WTC11 (cell line): ENCODE measurements around the gene GNLY. TPM values are rescaled to one million over a fixed set of nuclear protein-coding genes. Genes with fewer than 3 reads are reported as not detected.

Experiments
- ATAC-seq: fragments of 200-7000 bp; cut with Tn5 transposase; 2 replicates; pipeline ENCODE4 v1.10.0; 2021; ENCODE audit warnings: mild to moderate bottlenecking, moderate library complexity
- CTCF ChIA-PET: fragments of 300-600 bp; sonication (Branson Sonifier 250); formaldehyde crosslinking; loops from one replicate; lab custom pipeline; 2021; ENCODE audit warnings: antibody characterized with exemption; lab: Charles Lee
- POLR2A ChIA-PET: fragments of 350-600 bp; sonication (Branson Sonifier 250); formaldehyde crosslinking; loops from one replicate; lab custom pipeline; 2021; ENCODE audit warnings: antibody characterized with exemption; lab: Charles Lee
- DNase-seq: peaks from one replicate; pipeline ENCODE4 v3.0.0; 2021; ENCODE audit warnings: low spot score
- H3K27ac Mint-ChIP-seq: 2 replicates; pipeline ENCODE4 v1.8.0; 2021; ENCODE audit warnings: mixed read lengths
- H3K27me3 Mint-ChIP-seq: 2 replicates; pipeline ENCODE4 v1.8.0; 2021; ENCODE audit warnings: low read depth, mild to moderate bottlenecking, moderate library complexity, mixed read lengths
- H3K36me3 Mint-ChIP-seq: 2 replicates; pipeline ENCODE4 v1.8.0; 2021; ENCODE audit warnings: mixed read lengths
- H3K4me1 Mint-ChIP-seq: 2 replicates; pipeline ENCODE4 v1.8.0; 2022; ENCODE audit warnings: mixed read lengths
- H3K4me3 Mint-ChIP-seq: 2 replicates; pipeline ENCODE4 v1.8.0; 2021; ENCODE audit warnings: mild to moderate bottlenecking, moderate library complexity, mixed read lengths
- H3K9me3 Mint-ChIP-seq: 2 replicates; pipeline ENCODE4 v1.8.0; 2021; ENCODE audit warnings: mixed read lengths
- ATF1 ChIP-seq: sonication (generic); formaldehyde crosslinking; IDR thresholded peaks from 2 replicates; pipeline ENCODE4 v1.8.1; 2023; ENCODE audit warnings: mild to moderate bottlenecking, moderate library complexity, missing genetic modification reagents
- CTCF ChIP-seq: fragments of 200-600 bp; IDR thresholded peaks from 2 replicates; pipeline ENCODE4 v1.8.0; 2022; ENCODE audit warnings: antibody characterized with exemption
- E2F4 ChIP-seq: sonication (generic); formaldehyde crosslinking; IDR thresholded peaks from 2 replicates; pipeline ENCODE4 v1.8.1; 2022; ENCODE audit warnings: low read depth, mild to moderate bottlenecking, moderate library complexity, missing genetic modification reagents, borderline replicate concordance
- E2F5 ChIP-seq: sonication (generic); formaldehyde crosslinking; IDR thresholded peaks from 2 replicates; pipeline ENCODE4 v1.8.1; 2022; ENCODE audit warnings: mild to moderate bottlenecking, moderate library complexity, missing genetic modification reagents
- EMX1 ChIP-seq: fragments of 250-450 bp; sonication (Bioruptor Pico); IDR thresholded peaks from 2 replicates; pipeline ENCODE4 v1.8.0; 2021; ENCODE audit warnings: mild to moderate bottlenecking
- ESRRA ChIP-seq: sonication (generic); formaldehyde crosslinking; IDR thresholded peaks from 2 replicates; pipeline ENCODE4 v1.8.1; 2022; ENCODE audit warnings: mild to moderate bottlenecking, missing genetic modification reagents, borderline replicate concordance
- FOXK1 ChIP-seq: sonication (generic); formaldehyde crosslinking; IDR thresholded peaks from 2 replicates; pipeline ENCODE4 v1.8.0; 2022; ENCODE audit warnings: mild to moderate bottlenecking, moderate library complexity, missing genetic modification reagents
- FOXP4 ChIP-seq: sonication (generic); formaldehyde crosslinking; IDR thresholded peaks from 2 replicates; pipeline ENCODE4 v1.8.0; 2022; ENCODE audit warnings: mild to moderate bottlenecking, missing genetic modification reagents
- GABPB1 ChIP-seq: sonication (generic); formaldehyde crosslinking; IDR thresholded peaks from 2 replicates; pipeline ENCODE4 v1.8.1; 2023; ENCODE audit warnings: mild to moderate bottlenecking, missing genetic modification reagents
- JUN ChIP-seq: sonication (generic); formaldehyde crosslinking; IDR thresholded peaks from 2 replicates; pipeline ENCODE4 v1.8.0; 2023; ENCODE audit warnings: mild to moderate bottlenecking, missing genetic modification reagents
- NFATC4 ChIP-seq: fragments of 250-450 bp; sonication (Bioruptor Pico); IDR thresholded peaks from 2 replicates; pipeline ENCODE4 v1.9.0; 2021; ENCODE audit warnings: mild to moderate bottlenecking
- NFE2L1 ChIP-seq: sonication (generic); formaldehyde crosslinking; IDR thresholded peaks from 2 replicates; pipeline ENCODE4 v1.8.1; 2023; ENCODE audit warnings: missing genetic modification reagents
- NR3C1 ChIP-seq: sonication (generic); formaldehyde crosslinking; conservative IDR thresholded peaks from 2 replicates; pipeline ENCODE4 v1.8.1; 2023; ENCODE audit warnings: low read depth, mild to moderate bottlenecking, missing genetic modification reagents
- PRRX2 ChIP-seq: fragments of 250-450 bp; sonication (Bioruptor Pico); IDR thresholded peaks from 2 replicates; pipeline ENCODE4 v1.8.0; 2021; ENCODE audit warnings: mild to moderate bottlenecking
- SMAD3 ChIP-seq: sonication (generic); formaldehyde crosslinking; IDR thresholded peaks from 2 replicates; pipeline ENCODE4 v1.8.0; 2022; ENCODE audit warnings: missing genetic modification reagents, mild to moderate bottlenecking, borderline replicate concordance
- SP1 ChIP-seq: sonication (generic); formaldehyde crosslinking; conservative IDR thresholded peaks from 2 replicates; pipeline ENCODE4 v1.8.1; 2022; ENCODE audit warnings: missing genetic modification reagents
- TEAD1 ChIP-seq: sonication (generic); formaldehyde crosslinking; IDR thresholded peaks from 2 replicates; pipeline ENCODE4 v1.8.0; 2022; ENCODE audit warnings: mild to moderate bottlenecking, missing genetic modification reagents
- ZNF317 ChIP-seq: sonication (generic); formaldehyde crosslinking; IDR thresholded peaks from 2 replicates; pipeline ENCODE4 v1.8.1; 2023; ENCODE audit warnings: low read depth, mild to moderate bottlenecking, moderate library complexity, missing genetic modification reagents, borderline replicate concordance
- ZNF396 ChIP-seq: fragments of 250-450 bp; sonication (Bioruptor Pico); IDR thresholded peaks from 2 replicates; pipeline ENCODE4 v1.8.0; 2021; ENCODE audit warnings: mild to moderate bottlenecking, moderate library complexity, borderline replicate concordance
- ZNF671 ChIP-seq: fragments of 250-450 bp; sonication (Bioruptor Pico); IDR thresholded peaks from 2 replicates; pipeline ENCODE4 v1.8.0; 2021; ENCODE audit warnings: mild to moderate bottlenecking
- ZSCAN18 ChIP-seq: fragments of 250-450 bp; sonication (Bioruptor Pico); IDR thresholded peaks from 2 replicates; pipeline ENCODE4 v2.1.2; 2022; ENCODE audit warnings: mild to moderate bottlenecking, moderate library complexity
- total RNA-seq: library from RNA; stranded (reverse); gene quantifications from 3 replicates; pipeline ENCODE4 v1.2.3, GENCODE V29; 2021

GNLY gene
- total RNA-seq, 1 experiment from 2014 or later = not detected

GRCh38 chr2:85644909-85645308 is 49.2 kb upstream of the GNLY start (continued):
- TF ChIP-seq ZNF671 (CRISPR knock-in tag) = no peak
- TF ChIP-seq ATF1 = no peak
- TF ChIP-seq NFE2L1 (CRISPR knock-in tag) = no peak
- no peak for TF ChIP-seq GABPB1 (CRISPR knock-in tag)
- TF ChIP-seq SMAD3 (CRISPR knock-in tag) = no peak
- TF ChIP-seq ESRRA (CRISPR knock-in tag) = no peak
- no peak for TF ChIP-seq NFATC4
- no peak for TF ChIP-seq EMX1 (CRISPR knock-in tag)
- no peak for TF ChIP-seq E2F5

GRCh38 chr2:85646166-85646565 is 48.0 kb upstream of the GNLY start:
- CTCF ChIA-PET = interaction anchor here (1.4 kb wide), 1 partner anchor 9 kb away, joined by 5 read pairs; no protein-coding TSS in a partner anchor
- ATAC-seq (no peak), DNase-seq (no peak)
- Mint-ChIP-seq H3K4me1 (no peaks in the 10 kb centered on the region), H3K9me3 (no peaks in the 10 kb centered on the region), H3K27ac (no peak overlapping the region), H3K36me3 (peaks cover 82% of the 10 kb centered on the region), H3K4me3 (no peak overlapping the region), H3K27me3 (no peaks in the 10 kb centered on the region; the same call in 1 of the 2 replicates)
- TF ChIP-seq JUN (CRISPR knock-in tag) (no peak), ZNF396 (no peak), CTCF (no peak), SP1 (CRISPR knock-in tag) (no peak), ZSCAN18 (CRISPR knock-in tag) (no peak), ZNF317 (CRISPR knock-in tag) (no peak), FOXP4 (CRISPR knock-in tag) (no peak), PRRX2 (CRISPR knock-in tag) (no peak), NR3C1 (CRISPR knock-in tag) (no peak), TEAD1 (CRISPR knock-in tag) (no peak), FOXK1 (CRISPR knock-in tag) (no peak), ATF1 (no peak), E2F4 (CRISPR knock-in tag) (no peak)
- POLR2A ChIA-PET = no interaction called here
